ENCODE results near the gene HSPB9. TPM values are rescaled to one million over a fixed set of nuclear protein-coding genes. Genes with fewer than 3 reads are reported as not detected.
A peak's percentile ranks its signal among the peaks of the same experiment; 100 is the strongest.

HSPB9 gene
- total RNA-seq, 2 experiments from 2014 or later = not detected

GRCh38 chr17:42131981-42132432, 9.4 kb downstream of the HSPB9 start:
- ChIA-PET POLR2A (no interaction called here), CTCF (interaction anchor here (1.1 kb wide), 1 partner anchor 31 kb away, joined by 3 read pairs; no protein-coding TSS in a partner anchor)
- DNase-seq (no peak), ATAC-seq (ENCODE audit: poor library complexity) (no peak)
- H3K4me3 Mint-ChIP-seq = no peak overlapping the region
- peak overlapping the region; percentile 76 for H3K27ac Mint-ChIP-seq
- peaks cover 66% of the 10 kb centered on the region for H3K36me3 ChIP-seq (ENCODE audit: insufficient read depth, low read length)
- H3K4me1 Mint-ChIP-seq (ENCODE audit: low read depth) = peaks cover 60% of the 10 kb centered on the region
- H3K36me3 Mint-ChIP-seq (ENCODE audit: low read depth) = peaks cover 74% of the 10 kb centered on the region
- no peaks in the 10 kb centered on the region for H3K9me3 Mint-ChIP-seq
- intact Hi-C loops (cut with DNase I, micrococcal nuclease) = no loop called here
- no peaks in the 10 kb centered on the region for H3K9me3 ChIP-seq (ENCODE audit: control insufficient read depth in 1 of 2, insufficient read depth in 1 of 2, low read length in 2 of 2)
- no peak overlapping the region for H3K27ac ChIP-seq (ENCODE audit: low read depth in 1 of 2, low read length in 2 of 2)
- peaks cover 52% of the 10 kb centered on the region for H3K4me1 ChIP-seq (ENCODE audit: insufficient read depth, low read length)
- no peaks in the 10 kb centered on the region for H3K27me3 ChIP-seq (ENCODE audit: control insufficient read depth in 1 of 2, insufficient read depth in 2 of 2, low read length in 2 of 2)
- no peaks in the 10 kb centered on the region for H3K27me3 Mint-ChIP-seq
- no peak for TF ChIP-seq CTCF (IDR thresholded peaks at IDR 0.05)
- H3K4me3 ChIP-seq (ENCODE audit: low read length) = no peak overlapping the region

GRCh38 chr17:42132941-42133340, 10.3 kb downstream of the HSPB9 start:
- no peak overlapping the region for H3K4me3 ChIP-seq (ENCODE audit: low read length)

GRCh38 chr17:42133461-42134041, 10.9 kb downstream of the HSPB9 start:
- no peaks in the 10 kb centered on the region for H3K27me3 Mint-ChIP-seq
- H3K4me3 ChIP-seq (ENCODE audit: low read length) = no peak overlapping the region
- H3K9me3 Mint-ChIP-seq = no peaks in the 10 kb centered on the region
- peaks cover 72% of the 10 kb centered on the region for H3K4me1 Mint-ChIP-seq (ENCODE audit: low read depth)
- no peak overlapping the region for H3K4me3 Mint-ChIP-seq
- ChIA-PET CTCF (no interaction called here), POLR2A (no interaction called here)
- peaks cover 65% of the 10 kb centered on the region for H3K36me3 Mint-ChIP-seq (ENCODE audit: low read depth)
- H3K27ac Mint-ChIP-seq = peak overlapping the region; percentile 76
- H3K36me3 ChIP-seq (ENCODE audit: insufficient read depth, low read length) = peaks cover 51% of the 10 kb centered on the region
- peaks cover 59% of the 10 kb centered on the region for H3K4me1 ChIP-seq (ENCODE audit: insufficient read depth, low read length)
- peak in 11 of 14 experiments; percentile 22 to 68 (median 45) for DNase-seq
- peak overlapping the region in 1 of 2 donors; percentile 13 for H3K27ac ChIP-seq (ENCODE audit: low read depth in 1 of 2, low read length in 2 of 2)
- H3K27me3 ChIP-seq (ENCODE audit: control insufficient read depth in 1 of 2, insufficient read depth in 2 of 2, low read length in 2 of 2) = no peaks in the 10 kb centered on the region
- H3K9me3 ChIP-seq (ENCODE audit: control insufficient read depth in 1 of 2, insufficient read depth in 1 of 2, low read length in 2 of 2) = no peaks in the 10 kb centered on the region
- ATAC-seq (ENCODE audit: poor library complexity) = peak; percentile 71
- no peak for TF ChIP-seq CTCF (IDR thresholded peaks at IDR 0.05)
- intact Hi-C loops (cut with DNase I, micrococcal nuclease) = no loop called here

More at GRCh38 chr17:42132941-42133340, 10.3 kb downstream of the HSPB9 start:
- no peaks in the 10 kb centered on the region for H3K27me3 Mint-ChIP-seq
- H3K27ac ChIP-seq (ENCODE audit: low read depth in 1 of 2, low read length in 2 of 2) = no peak overlapping the region
- H3K36me3 Mint-ChIP-seq (ENCODE audit: low read depth) = peaks cover 67% of the 10 kb centered on the region
- peaks cover 66% of the 10 kb centered on the region for H3K4me1 Mint-ChIP-seq (ENCODE audit: low read depth)
- H3K9me3 Mint-ChIP-seq = no peaks in the 10 kb centered on the region
- ATAC-seq (ENCODE audit: poor library complexity) = peak; percentile 49
- no peak overlapping the region for H3K4me3 Mint-ChIP-seq
- peak overlapping the region; percentile 76 for H3K27ac Mint-ChIP-seq
- no peak for TF ChIP-seq CTCF (IDR thresholded peaks at IDR 0.05)
- peaks cover 53% of the 10 kb centered on the region for H3K4me1 ChIP-seq (ENCODE audit: insufficient read depth, low read length)
- peaks cover 58% of the 10 kb centered on the region for H3K36me3 ChIP-seq (ENCODE audit: insufficient read depth, low read length)
- ChIA-PET CTCF (interaction anchor here (1.1 kb wide), 1 partner anchor 32 kb away, joined by 3 read pairs; no protein-coding TSS in a partner anchor), POLR2A (no interaction called here)
- no peaks in the 10 kb centered on the region for H3K9me3 ChIP-seq (ENCODE audit: control insufficient read depth in 1 of 2, insufficient read depth in 1 of 2, low read length in 2 of 2)
- DNase-seq = peak in 2 of 14 experiments; percentile 43 to 51
- no peaks in the 10 kb centered on the region for H3K27me3 ChIP-seq (ENCODE audit: control insufficient read depth in 1 of 2, insufficient read depth in 2 of 2, low read length in 2 of 2)
- intact Hi-C loops (cut with DNase I, micrococcal nuclease) = no loop called here

All from CD4-positive, alpha-beta T cell (primary cell).